Upper lobe of right lung (tissue), 1 donor: ENCODE data around the gene ABRAXAS1. TPM values are rescaled to one million over a fixed set of nuclear protein-coding genes. Genes with fewer than 3 reads are reported as not detected.

Experiments
- ATAC-seq: fragments of 200-7000 bp; cut with Tn5 transposase; one replicate; pipeline ENCODE4 v1.9.1; 2020; ENCODE audit warnings: mild to moderate bottlenecking, moderate library complexity
- DNase-seq: peaks from one replicate; pipeline ENCODE4 v3.0.0-alpha.2; 2020
- H3K27ac ChIP-seq: fragments of 200-600 bp; one replicate; pipeline ENCODE4 v1.8.0; 2022
- H3K27me3 ChIP-seq: fragments of 200-600 bp; one replicate; pipeline ENCODE4 v1.8.0; 2022; ENCODE audit warnings: mild to moderate bottlenecking
- H3K36me3 ChIP-seq: fragments of 200-600 bp; one replicate; pipeline ENCODE4 v1.8.0; 2022
- H3K4me1 ChIP-seq: fragments of 200-600 bp; one replicate; pipeline ENCODE4 v1.8.0; 2022
- H3K4me3 ChIP-seq: fragments of 200-600 bp; one replicate; pipeline ENCODE4 v1.8.0; 2022; ENCODE audit warnings: mild to moderate bottlenecking
- H3K9me3 ChIP-seq: fragments of 200-600 bp; one replicate; pipeline ENCODE4 v1.8.0; 2022
- CTCF ChIP-seq: fragments of 200-600 bp; IDR thresholded peaks from one replicate; pipeline ENCODE4 v1.8.0; 2022; ENCODE audit warnings: antibody characterized with exemption
- intact Hi-C: fragments of 100-400 bp; cut with DNase I; formaldehyde crosslinking; loops from one replicate; pipeline ENCODE4 v1.11.0; 2022
- long read RNA-seq: library from polyadenylated mRNA; unstranded; transcript quantifications from one replicate; pipeline ENCODE4 v2.0.0, GENCODE V29; 2021
- total RNA-seq: library from RNA; stranded (reverse); fragmentation: NEBNext Ultra II Directional; extraction: Animal tissue kit (Norgen Biotek cat#: 25700); gene quantifications from one replicate; pipeline ENCODE4 v1.2.1, GENCODE V29; 2021
- donor health status: DM: no; HTN: yes; CAD: no; lungs with severe emphysema.

The ABRAXAS1 gene
- total RNA-seq = 12.0 TPM
- long read RNA-seq, full-length matches to known transcripts = 14 of 25 reads
- long read RNA-seq, partial matches to known transcripts = 0 of 25 reads
- long read RNA-seq, other reads (novel, unspliced or antisense) = 11 of 25 reads

GRCh38 chr4:83484500-83485461 is at the start of gene ABRAXAS1:
TSS of gene ABRAXAS1 (minus strand) at chr4:83485100. CDS start at chr4:83485072, 28 bp downstream.
- no peak for TF ChIP-seq CTCF

GRCh38 chr4:83527671-83528070 is 42.8 kb upstream of the ABRAXAS1 start:
- Histone ChIP-seq H3K36me3 (no peaks in the 10 kb centered on the region), H3K4me1 (no peaks in the 10 kb centered on the region), H3K9me3 (no peaks in the 10 kb centered on the region), H3K4me3 (no peak overlapping the region), H3K27me3 (no peaks in the 10 kb centered on the region), H3K27ac (no peak overlapping the region)
- intact Hi-C loops = no loop called here
- DNase-seq (no peak), ATAC-seq (no peak)
- no peak for TF ChIP-seq CTCF

More at GRCh38 chr4:83484500-83485461, at the start of gene ABRAXAS1:
- intact Hi-C loops = no loop called here
- ATAC-seq = peak; percentile 100
- Histone ChIP-seq H3K36me3 (peaks cover 3% of the 10 kb centered on the region), H3K4me3 (peak within 1 kb of the TSS; percentile 85), H3K4me1 (peaks cover 8% of the 10 kb centered on the region), H3K27ac (peak within 1 kb of the TSS; percentile 86), H3K27me3 (no peaks in the 10 kb centered on the region), H3K9me3 (no peaks in the 10 kb centered on the region)
- peak; percentile 97 for DNase-seq

- no peaks in the 10 kb centered on the region for H3K9me3 ChIP-seq
These were observed 37.3 kb upstream of the ABRAXAS1 start for GRCh38 chr4:83522239-83522638.

GRCh38 chr4:83516042-83516772 is 31.3 kb upstream of the ABRAXAS1 start:
- H3K36me3 ChIP-seq = no peaks in the 10 kb centered on the region
- H3K27ac ChIP-seq = no peak overlapping the region
- H3K27me3 ChIP-seq = no peaks in the 10 kb centered on the region
- no peaks in the 10 kb centered on the region for H3K4me1 ChIP-seq
- intact Hi-C loops = no loop called here
- no peak overlapping the region for H3K4me3 ChIP-seq
- no peak for DNase-seq
- no peaks in the 10 kb centered on the region for H3K9me3 ChIP-seq
- TF ChIP-seq CTCF = no peak
- ATAC-seq = no peak

More at GRCh38 chr4:83522239-83522638, 37.3 kb upstream of the ABRAXAS1 start:
- intact Hi-C loops = no loop called here
- H3K4me3 ChIP-seq = no peak overlapping the region
- H3K27ac ChIP-seq = no peak overlapping the region
- H3K27me3 ChIP-seq = no peaks in the 10 kb centered on the region
- TF ChIP-seq CTCF = no peak
- H3K36me3 ChIP-seq = no peaks in the 10 kb centered on the region
- no peaks in the 10 kb centered on the region for H3K4me1 ChIP-seq
- DNase-seq (no peak), ATAC-seq (no peak)

- no peak for TF ChIP-seq CTCF
- Histone ChIP-seq H3K9me3 (no peaks in the 10 kb centered on the region), H3K4me1 (no peaks in the 10 kb centered on the region), H3K27me3 (no peaks in the 10 kb centered on the region), H3K36me3 (no peaks in the 10 kb centered on the region), H3K27ac (no peak overlapping the region), H3K4me3 (no peak overlapping the region)
- no peak for ATAC-seq
- intact Hi-C loops = no loop called here
- no peak for DNase-seq
These were observed 25.5 kb upstream of the ABRAXAS1 start for GRCh38 chr4:83510442-83510841.
